Measurements from ENCODE around the gene MSLN. TPM values are rescaled to one million over a fixed set of nuclear protein-coding genes. Genes with fewer than 3 reads are reported as not detected.
"Not testable (repeated sequence)": the region's sequence is repeated elsewhere in the genome, so short reads cannot be mapped to it uniquely, and the experiment has no call there.

Gene MSLN
- total RNA-seq, 1 donor from 2014 or later, result 0.77 TPM

DNA sequence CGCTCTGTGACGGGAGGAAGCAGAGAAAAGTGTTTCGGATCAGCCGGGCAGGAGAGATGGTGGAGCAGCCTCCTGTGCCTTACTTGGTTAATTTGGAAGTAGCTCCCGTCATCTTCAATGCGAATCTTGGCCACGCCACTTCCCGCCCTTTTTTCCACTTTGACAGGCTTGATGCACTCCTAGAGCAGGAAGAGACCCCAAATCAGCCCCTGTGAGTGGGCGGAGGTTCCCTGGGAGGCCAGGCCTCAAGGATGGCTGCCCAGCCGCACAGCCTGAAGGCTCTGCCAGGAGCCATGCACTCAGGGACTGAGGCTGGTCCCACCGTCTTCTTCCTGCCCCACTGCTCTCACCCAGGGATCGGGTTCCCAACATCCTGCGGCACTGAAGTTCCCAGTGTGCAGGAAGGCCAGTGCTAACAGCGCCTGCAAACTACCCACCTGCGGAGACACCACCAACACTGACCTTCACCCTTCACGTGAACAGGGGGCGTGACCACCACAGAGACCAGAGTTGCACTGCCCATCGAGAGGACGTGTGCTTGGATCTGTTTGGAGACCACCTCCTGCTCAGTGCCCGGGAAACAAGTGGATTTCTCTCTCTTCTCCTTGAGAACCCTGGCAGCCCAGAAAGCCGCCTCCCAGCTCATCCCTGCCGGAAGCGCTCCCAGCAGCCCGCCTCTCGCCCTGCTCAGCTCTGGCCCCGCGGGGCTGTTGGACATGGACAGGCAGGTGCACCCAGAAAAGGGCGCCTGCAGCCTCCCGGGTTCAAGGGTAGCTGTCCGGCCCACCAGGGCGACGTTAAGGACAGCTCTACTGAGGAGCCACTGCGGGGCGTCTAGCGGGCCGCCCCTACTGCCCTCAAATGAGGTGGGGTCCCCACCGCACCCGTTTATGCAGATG lies 20.7 kb upstream of the MSLN start:
- no peaks in the 10 kb centered on the region for H3K27me3 Mint-ChIP-seq
- TF ChIP-seq, protein P1, sequence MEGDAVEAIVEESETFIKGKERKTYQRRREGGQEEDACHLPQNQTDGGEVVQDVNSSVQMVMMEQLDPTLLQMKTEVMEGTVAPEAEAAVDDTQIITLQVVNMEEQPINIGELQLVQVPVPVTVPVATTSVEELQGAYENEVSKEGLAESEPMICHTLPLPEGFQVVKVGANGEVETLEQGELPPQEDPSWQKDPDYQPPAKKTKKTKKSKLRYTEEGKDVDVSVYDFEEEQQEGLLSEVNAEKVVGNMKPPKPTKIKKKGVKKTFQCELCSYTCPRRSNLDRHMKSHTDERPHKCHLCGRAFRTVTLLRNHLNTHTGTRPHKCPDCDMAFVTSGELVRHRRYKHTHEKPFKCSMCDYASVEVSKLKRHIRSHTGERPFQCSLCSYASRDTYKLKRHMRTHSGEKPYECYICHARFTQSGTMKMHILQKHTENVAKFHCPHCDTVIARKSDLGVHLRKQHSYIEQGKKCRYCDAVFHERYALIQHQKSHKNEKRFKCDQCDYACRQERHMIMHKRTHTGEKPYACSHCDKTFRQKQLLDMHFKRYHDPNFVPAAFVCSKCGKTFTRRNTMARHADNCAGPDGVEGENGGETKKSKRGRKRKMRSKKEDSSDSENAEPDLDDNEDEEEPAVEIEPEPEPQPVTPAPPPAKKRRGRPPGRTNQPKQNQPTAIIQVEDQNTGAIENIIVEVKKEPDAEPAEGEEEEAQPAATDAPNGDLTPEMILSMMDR (conservative IDR thresholded peaks at IDR 0.05), result no peak
- no peak overlapping the region for H3K27ac Mint-ChIP-seq
- DNase-seq (ENCODE audit: extremely low spot score, unreplicated experiment), result no peak
- H3K4me3 Mint-ChIP-seq, result peak overlapping the region; percentile 80
- H3K4me1 Mint-ChIP-seq (ENCODE audit: unreplicated experiment), result peaks cover 7% of the 10 kb centered on the region
- H3K9me3 Mint-ChIP-seq, result no peaks in the 10 kb centered on the region
- H3K36me3 Mint-ChIP-seq, result no peaks in the 10 kb centered on the region

DNA sequence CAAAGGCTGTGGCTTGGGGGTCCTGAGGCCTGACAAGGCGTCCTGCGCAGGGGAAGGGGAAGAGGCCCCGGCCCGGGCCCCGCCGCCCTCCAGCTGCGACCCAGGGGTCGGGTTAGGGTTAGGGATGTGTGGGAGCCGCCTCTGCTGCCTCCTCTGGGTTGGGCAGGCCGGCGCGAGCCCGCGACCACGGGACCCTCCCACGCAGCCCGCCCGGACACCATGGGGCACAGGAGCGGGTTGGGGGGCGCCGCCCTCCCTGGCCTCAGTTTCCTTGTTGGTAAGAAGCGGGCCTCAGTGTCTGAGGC lies 20.1 kb upstream of the MSLN start:
- Mint-ChIP-seq H3K9me3 (no peaks in the 10 kb centered on the region), H3K4me1 (ENCODE audit: unreplicated experiment) (peaks cover 7% of the 10 kb centered on the region), H3K36me3 (no peaks in the 10 kb centered on the region), H3K4me3 (peak overlapping the region; percentile 84), H3K27ac (no peak overlapping the region), H3K27me3 (no peaks in the 10 kb centered on the region)
- TF ChIP-seq, protein P1 (conservative IDR thresholded peaks at IDR 0.05), result no peak
- DNase-seq (ENCODE audit: extremely low spot score, unreplicated experiment), result no peak

DNA sequence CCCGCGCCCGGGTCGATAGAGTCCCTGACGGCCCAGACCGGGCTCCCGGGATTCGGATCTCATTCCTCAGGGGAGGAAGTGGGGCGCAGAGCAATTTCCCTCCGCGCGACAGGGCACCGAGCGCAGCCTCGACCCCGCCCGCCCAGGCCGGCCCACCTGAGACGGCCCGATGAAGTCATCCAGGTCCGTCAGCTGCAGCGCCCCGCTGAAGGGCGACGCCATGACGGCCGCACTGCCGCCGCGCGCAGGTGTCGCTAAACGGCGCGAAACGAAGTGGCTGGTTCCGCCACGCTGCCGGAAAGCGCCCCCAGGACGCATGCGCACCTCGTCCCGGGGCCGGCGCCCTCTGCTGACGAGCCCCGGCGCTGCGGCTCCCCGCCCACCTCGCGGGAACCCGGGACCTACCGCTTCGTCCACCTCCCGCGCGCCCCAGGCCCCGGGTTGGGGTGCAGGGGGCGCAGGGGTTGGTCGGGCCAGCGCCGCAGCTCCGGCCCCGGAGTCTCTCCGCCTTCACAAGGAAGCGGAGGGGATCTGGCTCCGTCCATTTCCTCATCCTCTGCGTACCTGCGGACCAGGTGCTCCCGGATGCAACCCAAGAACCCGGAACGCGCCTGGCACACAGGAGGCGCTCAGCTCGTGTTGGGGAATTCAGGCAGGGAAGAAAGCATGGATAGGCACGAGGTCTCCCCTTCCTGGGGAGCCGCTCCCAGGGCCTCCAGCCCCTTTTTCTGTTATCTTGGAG lies 19.6 kb upstream of the MSLN start, which contains the start of gene CIAO3:
CIAO3 (minus strand) TSS at position 234 of the 742 bp plus-strand sequence; CDS start at position 222, 12 bp downstream.
- H3K36me3 Mint-ChIP-seq, result no peaks in the 10 kb centered on the region
- peak; percentile 97 for DNase-seq (ENCODE audit: extremely low spot score, unreplicated experiment)
- no peak within 1 kb of the TSS for H3K27ac Mint-ChIP-seq
- TF ChIP-seq, protein P1 (conservative IDR thresholded peaks at IDR 0.05), result peak; percentile 93
- H3K4me1 Mint-ChIP-seq (ENCODE audit: unreplicated experiment), result peaks cover 7% of the 10 kb centered on the region
- H3K4me3 Mint-ChIP-seq, result peak within 1 kb of the TSS; percentile 89
- no peaks in the 10 kb centered on the region for H3K9me3 Mint-ChIP-seq
- H3K27me3 Mint-ChIP-seq, result no peaks in the 10 kb centered on the region

DNA sequence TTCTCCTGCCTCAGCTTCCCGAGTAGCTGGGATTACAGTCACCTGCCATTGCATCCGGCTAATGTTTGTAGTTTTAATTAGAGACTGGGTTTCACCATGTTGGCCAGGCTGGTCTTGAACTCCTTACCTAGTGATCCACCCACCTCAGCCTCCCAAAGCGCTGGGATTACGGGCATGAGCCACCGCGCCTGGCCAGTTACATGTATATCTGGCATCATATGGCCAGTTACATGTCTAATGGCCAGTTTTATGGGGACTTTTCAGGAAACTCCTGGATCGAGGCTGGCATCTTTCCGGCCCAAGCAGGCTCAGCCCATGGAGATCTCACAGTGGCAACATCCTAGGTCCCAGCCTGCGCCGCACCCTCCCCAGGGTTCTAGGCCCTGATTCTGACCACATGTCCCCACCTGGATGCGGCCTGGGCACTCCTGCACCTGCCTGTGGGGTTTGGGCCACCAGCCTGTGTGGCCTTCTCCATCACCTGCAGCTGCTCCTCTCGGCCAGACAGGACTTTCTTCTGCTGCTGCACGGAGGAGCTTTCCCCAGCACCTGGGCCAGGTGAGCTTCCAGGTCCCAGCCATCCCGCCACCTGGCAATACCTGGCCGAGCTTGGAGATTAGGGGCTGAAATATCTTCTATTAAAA lies 18.4 kb upstream of the MSLN start:
- TF ChIP-seq, protein P1 (conservative IDR thresholded peaks at IDR 0.05), result no peak
- Mint-ChIP-seq H3K27me3 (no peaks in the 10 kb centered on the region), H3K36me3 (no peaks in the 10 kb centered on the region), H3K27ac (no peak overlapping the region), H3K9me3 (no peaks in the 10 kb centered on the region), H3K4me1 (ENCODE audit: unreplicated experiment) (peaks cover 7% of the 10 kb centered on the region), H3K4me3 (peak overlapping the region; percentile 89)
- no peak for DNase-seq (ENCODE audit: extremely low spot score, unreplicated experiment)

DNA sequence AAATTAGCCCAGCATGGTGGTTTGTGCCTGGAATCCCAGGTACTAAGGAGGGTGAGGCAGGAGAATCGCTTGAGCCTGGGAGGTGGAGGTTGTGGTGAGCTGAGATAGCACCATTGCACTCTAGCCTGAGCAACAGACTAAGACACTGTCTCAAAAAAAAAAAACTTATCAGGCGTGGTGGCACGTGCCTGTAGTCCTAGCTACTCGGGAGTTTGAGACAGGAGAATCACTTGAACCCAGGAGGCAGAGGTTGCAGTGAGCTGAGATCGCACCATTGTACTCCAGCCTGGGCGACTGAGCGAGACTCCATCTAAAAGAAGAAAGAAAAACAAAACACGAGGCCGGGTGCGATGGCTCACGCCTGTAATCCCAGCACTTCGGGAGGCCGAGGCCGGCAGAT lies 17.6 kb upstream of the MSLN start:
- not testable (repeated sequence) for H3K27me3 Mint-ChIP-seq; H3K4me1 Mint-ChIP-seq (ENCODE audit: unreplicated experiment); DNase-seq (ENCODE audit: extremely low spot score, unreplicated experiment); H3K27ac Mint-ChIP-seq; H3K36me3 Mint-ChIP-seq; H3K9me3 Mint-ChIP-seq; H3K4me3 Mint-ChIP-seq
